RPMI8226 (cell line): Measurements from ENCODE around the gene CARD9.

Source experiments
- DNase-seq: peaks from one replicate; pipeline ENCODE4 v3.0.0-alpha.2; 2015

CARD9 gene

DNA sequence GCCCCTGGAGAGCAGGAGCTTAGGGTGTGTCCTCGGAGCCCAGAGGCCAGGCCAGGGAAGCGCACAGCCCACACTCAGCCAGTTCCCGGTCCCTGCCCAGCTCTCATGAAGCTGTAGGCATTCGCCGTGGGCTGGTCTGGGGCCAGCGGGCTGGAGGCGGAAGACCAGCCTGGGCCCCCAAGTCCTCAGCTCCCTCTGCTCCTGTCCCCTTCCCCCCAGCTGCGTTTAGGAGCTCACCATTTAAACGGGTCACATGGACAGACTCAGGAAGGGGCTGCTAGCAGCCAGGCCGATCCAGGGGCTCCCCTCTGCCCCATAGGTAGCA, 27.4 kb downstream of the CARD9 start:
- no peak for DNase-seq

DNA sequence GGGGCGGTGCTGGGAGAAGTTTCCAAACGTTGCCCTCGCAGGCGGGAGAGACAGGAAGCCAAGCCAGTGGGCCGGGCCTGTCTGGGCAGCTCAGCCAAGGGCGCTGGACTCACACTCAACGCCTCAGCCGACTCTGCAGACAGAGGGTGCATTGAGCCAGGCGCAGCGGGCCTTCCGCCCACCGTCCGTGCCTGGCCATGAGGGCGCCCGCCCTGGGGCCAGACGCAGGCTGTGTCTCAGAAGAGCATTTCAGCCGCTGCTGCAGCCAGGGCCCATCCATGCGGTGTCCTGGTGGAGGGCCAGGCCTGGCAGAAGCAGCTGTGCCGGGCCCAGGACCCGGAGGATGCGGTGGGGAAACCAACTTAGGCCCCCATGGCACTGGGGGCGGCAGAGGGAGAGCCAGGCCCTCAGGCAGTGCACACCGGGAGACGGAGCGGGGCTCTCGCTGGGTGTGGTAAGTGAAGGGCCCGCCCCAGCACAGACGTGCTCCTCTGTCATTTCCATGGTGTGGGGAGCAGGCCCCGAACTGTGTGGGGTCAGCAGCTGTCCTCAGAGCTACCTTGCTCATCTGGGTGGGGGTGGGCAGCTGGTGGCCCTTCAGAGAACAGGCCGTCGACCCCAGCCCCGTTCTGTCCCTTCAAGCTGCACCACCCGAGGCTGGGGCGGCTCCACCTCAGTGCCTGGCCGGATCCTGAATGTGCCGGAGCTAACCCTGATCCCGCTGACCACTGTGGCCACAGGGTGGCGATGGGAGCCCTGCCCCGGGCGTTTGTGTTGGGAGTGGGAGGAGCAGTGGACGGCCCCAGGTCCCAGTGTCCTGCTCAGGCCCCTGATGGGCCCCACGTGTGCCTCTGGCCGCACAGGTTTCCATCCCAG, 27.9 kb downstream of the CARD9 start:
- DNase-seq = peak; percentile 33

DNA sequence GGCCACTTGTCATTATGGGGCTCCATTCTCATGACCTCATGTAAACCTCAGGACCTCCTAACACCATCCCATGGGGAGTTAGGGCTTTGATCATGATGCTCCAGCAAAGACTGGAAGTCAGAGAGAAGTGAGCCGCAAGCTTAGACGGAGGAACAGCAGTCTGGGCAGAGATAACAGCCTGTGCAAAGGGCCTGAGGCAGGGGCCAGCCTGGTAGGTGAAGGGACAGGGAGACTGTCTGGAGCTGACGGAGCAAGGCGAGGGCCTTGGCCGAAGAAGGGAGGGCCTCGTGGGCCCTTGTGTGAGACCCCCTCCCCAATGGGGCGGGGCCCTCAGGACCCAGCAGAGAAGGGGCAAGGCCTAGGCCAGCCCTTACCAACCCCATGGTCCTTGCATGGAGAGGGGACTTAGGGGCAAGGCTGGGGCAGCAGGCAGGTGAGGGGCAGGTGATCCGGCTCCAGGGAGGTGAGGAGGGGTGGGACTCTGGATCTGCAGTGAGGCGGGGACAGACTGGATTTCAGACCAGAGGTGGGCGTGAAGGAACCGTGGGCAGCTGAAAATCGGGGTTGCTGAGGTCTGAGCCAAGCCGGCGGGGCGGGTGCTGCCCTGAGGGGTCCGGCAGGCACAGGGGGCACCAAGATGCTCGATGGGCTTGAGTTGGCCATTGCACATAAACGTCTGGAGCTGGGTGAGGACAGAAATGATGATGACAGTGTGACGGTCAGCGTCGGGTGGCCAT, 28.8 kb downstream of the CARD9 start:
- DNase-seq = no peak

DNA sequence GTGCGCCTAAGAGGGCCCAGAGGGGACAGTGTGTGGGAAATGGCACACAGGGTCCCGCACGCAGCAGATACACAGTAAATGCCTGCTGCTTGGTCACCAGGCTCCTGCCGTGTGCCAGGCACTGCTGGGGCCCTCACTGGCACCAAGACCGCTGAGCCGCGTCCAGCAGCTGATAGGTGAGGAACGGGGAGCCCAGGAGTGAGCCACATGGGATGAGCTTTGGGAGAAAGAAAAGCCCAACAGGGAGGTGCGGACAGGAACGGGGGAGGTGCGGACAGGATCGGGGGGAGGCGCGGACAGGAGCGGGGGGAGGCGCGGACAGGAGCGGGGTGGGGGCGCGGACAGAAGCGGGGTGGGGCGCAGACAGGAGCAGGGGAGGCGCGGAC, 29.6 kb downstream of the CARD9 start:
- no peak for DNase-seq

DNA sequence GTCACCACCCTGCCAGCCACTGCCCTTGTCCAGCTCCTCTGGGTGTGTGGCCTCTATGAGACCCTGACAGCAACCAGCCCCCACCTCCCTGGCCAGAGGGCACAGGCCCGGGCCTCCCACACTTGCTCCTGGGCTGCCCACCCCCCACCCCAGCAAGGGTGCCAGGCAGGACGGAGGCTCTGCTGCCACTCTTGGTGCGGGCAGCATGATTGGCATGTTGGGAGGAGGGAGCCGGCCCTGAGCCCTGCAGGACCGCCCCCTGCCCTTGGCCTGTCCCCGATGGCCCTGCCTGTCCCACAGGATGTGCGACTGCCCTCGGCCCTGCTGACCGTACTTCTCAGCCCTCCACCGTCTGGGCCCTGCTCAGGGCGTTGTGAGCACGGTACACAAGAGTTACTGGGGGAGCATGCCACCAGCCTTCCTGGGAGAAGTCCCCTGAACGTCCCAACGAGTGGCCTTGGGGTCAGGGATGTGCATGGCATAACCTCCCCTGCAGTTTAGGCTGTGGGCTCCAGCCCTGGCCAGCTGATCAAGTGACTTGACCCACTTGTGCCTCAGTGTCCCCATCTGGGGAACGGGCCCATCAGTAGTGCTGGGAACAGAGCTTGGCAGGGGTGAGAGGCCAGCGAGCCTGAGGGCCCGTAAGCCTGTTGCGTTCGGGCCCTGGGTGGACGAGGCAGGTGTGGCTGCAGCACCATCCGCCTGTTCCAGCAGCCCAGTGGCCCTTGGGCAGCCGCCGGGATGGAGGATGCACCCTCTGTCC, 30.2 kb downstream of the CARD9 start:
- no peak for DNase-seq

DNA sequence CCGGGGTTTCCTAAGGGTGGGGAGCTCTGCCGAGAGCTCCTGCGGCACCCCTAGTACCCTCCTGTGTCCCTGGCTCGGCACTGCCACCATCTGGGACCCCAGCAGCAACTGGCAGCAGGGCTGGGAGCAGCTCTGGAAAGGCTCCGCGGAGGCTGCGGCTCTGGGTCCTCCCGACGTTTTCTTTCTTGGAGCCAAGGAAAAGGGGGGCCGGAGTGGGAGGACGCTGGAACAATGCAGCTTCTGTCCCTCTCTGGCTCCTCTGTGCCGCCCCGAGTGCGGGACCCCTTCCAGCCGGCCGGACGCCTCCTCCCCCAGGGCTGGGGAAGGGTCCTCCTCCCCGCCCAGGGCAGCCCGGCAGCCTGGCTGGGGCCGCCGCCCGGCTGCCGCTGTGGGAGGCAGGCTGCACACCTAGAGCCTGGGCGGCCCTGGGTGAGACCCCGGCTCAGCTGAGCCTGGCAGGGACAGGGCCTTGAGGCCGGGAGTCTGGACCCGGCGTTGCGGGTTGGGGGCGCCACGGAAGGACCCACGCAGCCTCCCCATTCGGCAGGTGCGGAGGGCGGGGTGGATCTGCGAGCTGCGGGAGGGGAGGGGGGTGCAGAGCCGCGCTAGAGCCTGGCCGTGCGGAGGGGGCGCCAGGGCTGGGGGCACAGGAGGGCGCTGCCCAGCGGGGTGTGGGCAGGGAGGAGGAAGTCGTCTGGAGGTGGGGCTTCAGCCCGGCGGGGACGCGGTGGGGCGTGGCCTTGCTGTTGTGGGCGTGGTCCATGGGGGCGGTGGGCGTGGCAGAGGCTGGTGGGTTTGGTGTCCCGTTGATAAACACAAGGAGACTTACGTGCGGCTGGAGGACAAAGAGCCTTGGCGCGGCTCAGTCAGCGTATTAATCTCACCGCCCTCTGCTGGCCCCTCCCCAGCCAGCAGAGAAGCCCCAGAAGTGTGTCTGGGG, 31.0 kb downstream of the CARD9 start:
- DNase-seq = peak; percentile 80

DNA sequence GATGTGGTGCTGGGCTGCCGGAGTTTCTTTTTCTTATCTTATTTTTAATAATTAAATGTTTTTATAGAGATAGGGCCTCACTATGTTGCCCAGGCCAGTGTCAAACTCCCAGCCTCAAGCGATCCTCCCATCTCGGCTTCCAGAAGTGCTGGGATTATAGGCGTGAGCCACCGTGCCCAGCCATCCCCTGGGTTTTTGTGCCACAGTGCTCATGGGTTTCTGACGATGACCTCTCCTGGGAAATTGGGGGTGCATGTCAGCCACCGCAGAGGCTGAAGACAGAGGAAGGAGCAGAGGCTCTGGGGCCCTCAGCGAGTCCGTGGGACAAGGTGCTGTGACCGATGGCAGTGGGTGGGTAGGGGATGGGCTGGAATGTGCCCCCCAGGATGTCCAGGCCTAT, 31.7 kb downstream of the CARD9 start:
- no peak for DNase-seq

DNA sequence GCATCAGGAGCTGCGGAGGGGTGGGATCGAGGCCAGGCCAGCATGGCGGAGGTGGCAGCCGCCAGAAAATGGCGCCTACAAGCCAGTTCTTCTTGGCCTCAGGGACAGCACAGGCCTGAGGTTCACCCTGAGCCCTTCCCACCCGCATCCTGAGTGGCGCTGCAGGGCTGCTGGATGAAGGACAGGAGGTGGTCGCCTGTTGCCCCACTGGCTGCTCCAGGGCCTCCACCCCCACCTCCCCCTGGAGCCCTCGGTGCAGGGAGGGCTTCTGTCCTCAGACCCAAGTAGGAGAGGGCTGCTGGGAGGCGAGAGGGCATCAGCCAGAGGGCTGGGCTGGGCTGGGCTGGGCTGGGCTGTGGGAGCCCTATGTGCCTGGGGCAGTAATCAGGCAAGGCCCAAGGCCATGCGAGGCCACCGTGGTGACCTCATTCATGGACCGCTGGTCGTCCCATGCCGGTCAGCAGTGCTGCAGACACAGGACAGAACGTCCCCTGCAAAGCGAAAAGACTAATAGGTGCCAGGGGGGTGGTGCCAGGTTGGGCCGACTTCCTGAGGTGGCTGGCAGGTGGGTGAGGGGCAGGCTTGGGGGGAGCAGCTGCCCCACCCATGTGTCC, 32.3 kb downstream of the CARD9 start:
- DNase-seq = no peak

DNA sequence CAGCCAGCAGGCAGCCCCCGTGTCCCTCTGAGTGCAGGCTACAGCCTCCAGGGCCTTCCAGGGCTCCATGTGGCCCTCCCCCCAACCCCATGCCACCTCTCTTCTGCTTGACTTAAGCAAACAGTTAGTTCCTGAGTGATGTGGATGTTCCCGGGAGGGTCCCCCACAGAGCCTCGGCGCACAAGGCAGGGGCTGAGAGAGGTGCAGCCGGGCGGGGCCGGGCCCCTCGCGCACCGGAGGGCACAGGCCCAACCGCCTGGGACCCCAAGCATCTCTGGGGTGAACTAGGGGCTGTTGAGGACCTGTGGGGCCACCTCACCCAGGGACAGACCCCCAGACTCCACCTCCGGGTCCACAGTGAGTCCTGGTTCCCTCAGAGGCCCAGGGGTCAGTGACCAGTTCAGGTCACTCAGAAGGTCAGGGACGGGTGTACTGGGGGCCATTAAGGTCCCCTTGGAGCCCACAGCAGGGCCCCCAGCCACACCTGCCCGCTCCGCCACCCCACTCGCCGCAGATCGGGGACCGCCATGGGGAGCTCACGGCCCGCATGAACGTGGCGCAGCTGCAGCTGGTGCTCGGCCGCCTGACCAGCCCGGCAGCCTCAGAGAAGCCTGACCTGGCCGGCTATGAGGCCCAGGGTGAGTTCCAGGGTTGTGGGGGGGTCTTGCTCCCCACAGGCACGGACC, 33.0 kb downstream of the CARD9 start:
- DNase-seq = no peak

DNA sequence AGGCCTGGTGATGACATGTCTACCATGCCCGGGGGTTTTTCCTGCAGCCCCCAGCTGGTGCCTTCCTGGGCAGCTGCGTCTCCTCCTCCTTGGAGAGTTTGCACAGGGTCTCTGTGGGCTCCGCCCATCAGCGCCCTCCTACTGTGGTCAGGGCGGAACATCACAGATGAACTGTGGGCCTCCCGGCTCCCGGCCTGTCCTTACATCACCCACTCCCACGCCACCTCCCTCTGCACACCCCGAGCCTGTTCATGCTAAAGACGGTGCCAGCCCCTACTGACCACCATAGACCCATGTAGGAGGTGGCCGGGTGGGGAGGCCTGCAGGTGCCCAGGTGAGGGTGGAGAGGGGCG, 33.5 kb downstream of the CARD9 start:
- no peak for DNase-seq

DNA sequence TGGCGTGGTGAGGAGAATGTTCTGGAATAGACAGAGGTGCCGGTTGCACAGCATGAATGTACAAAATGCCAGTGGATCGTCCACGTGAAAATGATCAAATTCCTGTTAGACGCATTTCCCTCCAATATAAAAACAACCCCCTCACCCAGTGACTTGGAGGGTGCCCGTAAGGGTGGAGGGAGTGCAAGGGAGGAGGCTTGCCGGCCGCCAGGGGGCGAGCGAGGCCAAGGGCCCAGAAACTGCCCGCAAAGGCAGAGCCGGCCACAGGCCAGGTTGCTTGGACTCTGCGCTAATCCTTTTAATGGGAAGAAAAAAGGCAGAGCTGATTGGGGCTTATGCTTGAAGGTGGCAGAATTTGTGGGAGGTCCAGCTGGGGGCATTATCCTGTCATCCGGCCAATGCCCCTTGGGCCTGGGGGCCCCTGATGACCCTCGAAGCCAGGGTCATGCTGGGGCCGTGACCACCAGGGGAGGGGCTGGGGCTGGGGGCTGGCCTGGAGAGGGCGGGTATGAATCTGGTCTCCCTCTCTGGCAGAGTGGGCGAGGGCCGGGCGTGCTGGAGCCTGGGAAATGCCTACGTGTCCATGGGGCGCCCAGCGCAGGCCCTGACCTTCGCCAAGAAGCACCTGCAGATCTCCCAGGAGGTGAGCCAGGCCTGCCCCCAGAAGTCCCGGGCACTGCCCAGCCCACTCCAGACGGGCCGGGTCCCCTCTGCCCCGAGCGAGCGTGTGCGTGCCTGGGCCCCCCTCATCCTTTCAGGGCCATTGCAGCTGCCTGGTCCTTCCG, 34.1 kb downstream of the CARD9 start:
- peak; percentile 88 for DNase-seq

DNA sequence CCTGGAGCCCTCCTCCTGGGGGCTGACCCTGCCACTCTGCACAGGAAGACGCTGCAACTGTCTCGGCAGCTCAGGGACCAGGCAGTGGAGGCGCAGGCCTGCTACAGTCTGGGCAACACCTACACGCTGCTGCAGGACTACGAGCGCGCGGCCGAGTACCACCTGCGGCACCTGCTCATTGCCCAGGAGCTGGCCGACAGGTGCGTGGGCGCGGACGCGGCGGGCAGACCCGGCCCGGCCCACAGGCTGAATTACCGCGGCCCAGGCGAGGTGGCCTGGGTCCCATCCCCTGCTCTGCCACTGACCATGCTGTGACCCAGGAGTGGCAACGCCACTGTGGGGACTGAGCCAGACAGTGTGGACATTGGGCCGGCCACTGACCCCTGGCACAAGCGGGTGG, 35.0 kb downstream of the CARD9 start:
- no peak for DNase-seq

DNA sequence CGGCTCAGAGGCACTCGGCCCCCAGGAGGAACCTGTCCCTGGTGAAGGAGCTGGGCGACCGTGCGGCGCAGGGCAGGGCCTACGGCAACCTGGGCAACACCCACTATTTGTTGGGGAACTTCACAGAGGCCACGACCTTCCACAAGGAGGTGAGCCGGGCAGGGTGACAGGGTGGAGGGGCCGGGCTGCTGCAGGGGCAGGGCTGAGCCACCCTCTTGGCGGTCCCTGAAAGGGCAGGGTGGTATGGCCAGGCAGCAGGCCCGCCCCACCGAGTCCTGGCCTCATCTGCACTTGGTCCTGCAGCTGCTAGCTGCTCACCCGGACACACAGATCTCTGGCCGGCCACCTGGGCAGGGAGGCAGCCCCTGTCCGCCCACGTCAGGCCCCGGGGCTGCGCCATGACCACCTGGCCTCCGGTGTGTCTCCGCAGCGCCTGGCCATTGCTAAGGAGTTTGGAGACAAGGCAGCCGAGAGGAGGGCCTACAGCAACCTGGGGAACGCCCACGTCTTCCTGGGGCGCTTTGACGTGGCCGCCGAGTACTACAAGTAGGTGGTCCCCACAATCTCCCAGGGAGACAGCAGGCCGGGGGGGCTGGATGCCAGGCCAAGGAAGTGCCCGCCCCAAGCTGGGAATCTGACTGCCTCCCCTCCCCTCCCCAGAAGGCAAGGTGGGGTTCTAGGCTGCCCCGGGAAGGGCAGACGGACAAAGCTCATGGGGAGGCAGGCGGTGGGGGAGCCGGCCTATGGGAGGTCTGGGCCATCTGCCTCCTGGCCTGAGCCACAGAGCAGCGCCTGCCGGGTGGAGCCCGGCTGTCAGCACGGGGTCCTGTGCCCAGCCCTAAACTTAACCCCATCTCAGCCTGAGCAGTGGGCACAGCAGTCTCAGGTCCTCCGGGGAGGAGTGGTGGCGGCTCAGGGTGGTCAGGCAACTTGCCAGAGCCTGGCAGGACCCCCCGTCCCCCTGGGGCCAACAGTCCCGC, 35.8 kb downstream of the CARD9 start:
- no peak for DNase-seq

DNA sequence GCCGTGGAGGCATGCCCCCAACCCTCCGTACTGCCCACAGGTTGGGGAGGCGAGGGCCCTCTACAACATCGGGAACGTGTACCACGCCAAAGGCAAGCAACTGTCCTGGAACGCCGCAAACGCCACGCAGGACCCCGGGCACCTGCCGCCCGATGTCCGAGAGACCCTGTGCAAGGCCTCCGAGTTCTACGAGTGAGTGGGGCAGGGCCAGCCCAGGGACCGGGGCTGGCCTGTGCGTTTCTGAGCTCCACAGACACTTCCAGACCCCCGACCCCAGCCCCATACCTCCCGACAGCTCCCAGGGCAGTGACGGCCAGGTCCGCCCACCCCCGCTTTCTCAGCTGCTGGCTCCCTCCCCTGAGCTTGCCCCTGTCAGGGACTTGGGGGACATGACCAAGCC, 36.6 kb downstream of the CARD9 start:
- DNase-seq = no peak

DNA sequence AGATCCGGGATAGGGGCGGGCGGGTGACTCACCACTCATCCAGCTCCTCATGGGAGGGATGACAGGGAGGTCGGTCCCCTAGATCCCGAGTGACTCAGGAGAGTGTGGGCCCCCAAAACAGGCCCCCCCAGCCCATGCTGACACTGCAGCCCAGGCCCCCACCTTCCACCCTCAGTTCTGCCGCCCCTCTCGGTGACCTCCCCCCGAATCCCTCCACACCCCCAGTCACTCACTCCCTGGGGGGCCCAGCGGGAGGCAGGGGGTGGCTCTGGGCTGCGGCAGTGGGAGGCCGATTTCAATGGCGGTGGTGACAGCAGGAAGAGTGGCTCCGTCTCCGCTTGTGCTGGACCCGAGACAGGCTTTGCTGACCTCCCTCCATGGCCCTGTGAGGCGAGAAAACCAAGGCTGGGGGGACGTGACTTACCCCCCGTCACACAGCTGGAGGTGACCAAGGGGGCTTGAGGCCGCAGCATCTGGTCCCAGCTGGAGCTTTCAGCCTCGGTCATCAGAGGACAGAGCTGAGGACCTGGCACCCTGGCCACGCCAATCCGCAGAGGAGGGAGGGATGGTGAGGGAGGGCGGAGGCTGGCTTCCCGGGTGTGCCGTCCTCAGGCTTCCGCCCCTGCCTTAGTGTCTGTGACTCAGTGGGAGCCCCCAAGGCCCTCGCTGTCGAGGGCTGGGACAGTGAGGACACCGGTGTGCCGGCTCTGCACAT, 37.2 kb downstream of the CARD9 start:
- no peak for DNase-seq

DNA sequence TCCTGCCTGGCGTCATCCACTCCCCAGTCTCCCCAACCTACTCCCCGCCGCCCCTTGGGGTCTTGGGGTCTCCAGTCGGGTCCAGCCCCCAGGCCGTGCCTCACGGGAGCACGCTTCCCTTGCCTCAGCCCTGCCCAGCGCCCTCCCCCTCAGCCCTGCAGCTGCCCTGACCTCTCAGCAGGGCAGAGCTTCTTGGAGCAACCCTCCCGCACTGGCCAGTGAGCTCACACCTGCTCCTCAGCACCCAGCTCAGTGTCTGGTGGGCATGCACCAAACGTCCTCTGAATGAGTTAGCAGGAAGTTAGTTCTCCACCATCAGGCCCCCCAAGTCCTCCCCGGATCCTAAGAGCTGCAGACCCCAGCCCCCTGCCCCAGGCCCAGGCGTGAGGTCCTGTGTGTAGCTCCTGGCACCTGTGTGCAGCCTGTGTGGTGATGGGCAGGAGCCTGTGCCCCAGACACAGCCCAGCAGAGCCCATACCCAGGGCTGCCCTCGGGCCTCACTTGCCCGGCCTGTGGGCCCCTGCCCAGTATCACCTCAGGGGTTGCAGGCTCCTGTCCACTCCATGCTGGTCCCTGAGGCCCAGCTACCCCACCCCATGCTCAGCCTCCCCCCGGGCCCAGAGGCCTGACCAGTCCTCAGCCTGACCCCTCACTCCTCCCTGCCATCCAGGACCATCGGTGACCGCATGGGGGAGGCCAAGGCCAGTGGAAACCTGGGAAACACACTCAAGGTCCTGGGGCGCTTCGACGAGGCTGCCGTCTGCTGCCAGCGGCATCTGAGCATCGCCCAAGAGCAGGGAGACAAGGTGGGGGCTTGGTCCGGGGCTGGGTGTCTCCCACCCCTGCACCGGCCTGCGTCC, 37.9 kb downstream of the CARD9 start:
- DNase-seq = no peak

DNA sequence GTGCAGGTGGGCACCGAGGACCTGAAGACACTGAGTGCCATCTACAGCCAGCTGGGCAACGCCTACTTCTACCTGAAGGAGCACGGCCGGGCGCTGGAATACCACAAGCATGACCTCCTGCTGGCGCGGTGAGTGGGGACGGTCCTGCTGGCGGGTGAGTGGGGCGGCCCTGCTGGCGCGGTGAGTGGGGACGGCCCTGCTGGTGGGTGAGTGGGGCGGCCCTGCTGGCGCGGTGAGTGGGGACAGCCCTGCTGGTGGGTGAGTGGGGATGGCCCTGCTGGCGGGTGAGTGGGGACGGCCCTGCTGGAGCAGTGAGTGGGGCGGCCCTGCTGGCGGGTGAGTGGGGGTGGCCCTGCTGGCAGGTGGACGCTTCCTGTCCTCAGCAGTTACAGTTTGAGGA, 38.9 kb downstream of the CARD9 start:
- DNase-seq = no peak

DNA sequence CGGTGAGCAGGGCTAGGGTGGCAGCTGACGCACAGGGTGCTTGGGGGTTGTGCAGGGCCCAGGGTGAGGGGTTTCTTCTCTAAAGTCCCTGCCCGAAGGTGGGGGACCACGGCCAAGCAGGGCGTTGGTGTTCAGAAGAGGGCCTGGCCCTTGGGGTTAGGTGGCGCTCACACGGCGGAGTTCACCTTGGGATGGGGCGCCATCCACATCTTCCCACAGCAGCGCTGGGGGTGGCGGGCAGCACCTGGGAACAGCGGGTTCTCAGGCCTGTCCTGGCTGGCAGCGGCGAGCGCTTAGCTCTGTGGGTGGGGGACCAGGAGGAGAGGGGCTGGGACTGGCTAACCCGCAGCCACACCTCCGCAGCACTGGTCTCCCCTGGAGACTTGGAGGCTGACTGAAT, 40.0 kb downstream of the CARD9 start:
- no peak for DNase-seq
